GM19193 (cell line): Measurements from ENCODE around the gene NCOA7.

Experiments used
- POLR2A ChIP-seq: IDR thresholded peaks from 4 replicates; pipeline ENCODE4 v1.6.1; 2011; ENCODE audit not compliant: insufficient read depth, insufficient read length; ENCODE audit errors: extremely low read depth

Gene NCOA7

DNA sequence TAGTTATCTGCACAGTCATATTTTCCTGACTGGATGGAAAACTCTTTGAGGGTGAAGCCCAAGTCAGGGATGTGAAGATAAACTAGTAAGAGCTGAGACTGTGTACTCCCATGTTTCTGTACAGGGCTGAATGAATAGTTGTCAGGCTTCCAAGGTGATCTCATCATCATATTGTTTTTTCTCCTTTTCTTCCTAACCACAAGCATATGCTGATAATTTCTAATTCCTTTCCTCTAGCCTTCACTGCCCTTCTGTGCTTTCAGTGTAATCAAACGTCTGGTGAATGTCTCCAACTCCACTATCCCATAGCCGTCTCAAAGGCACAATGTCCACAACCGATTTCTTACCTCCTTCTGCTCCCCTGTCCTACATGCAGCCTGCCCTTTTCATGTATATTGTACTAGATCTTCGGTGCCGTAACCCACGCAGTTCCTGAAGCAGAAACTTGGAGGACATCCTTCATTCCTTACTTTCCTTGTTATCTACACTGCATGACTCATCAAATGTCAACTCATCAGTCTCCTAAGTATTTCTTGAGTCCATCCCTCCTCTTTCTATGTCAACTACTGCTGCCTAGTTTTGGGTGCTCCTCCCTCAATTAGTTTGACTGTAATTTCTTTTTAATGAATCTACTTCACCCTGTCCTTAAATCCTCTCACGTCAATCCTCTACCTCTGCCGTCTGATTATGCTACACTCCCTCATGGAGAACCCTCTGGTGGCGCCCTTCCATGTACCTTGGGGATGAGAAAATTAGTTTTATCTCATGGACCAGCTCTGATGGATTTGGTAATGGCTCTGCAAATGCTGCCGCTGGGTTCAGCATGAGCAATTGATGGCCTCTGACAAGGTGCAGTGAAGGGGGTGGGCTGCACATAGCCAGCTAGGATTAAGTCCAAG, 21.9 kb downstream of the NCOA7 start:
- TF ChIP-seq POLR2A = no peak

DNA sequence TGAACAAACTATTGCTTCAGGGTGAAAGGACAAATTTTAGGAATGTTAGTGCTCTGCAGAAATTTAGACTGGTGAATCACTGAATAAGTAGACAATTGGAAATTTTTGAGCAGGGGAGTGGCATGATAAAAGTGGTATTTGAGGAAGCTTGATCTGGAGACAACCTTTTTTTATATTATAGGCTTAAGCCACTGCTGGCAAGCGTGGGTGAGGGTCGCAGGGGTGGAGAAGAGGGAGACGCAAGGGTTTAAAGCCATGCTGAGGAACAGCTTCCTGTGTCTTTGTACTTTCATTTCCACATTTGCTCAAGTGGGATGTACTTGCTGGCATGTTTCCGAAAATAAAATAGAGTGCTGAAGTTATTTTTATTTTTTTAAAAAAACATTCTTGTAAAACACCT, 23.7 kb downstream of the NCOA7 start:
- TF ChIP-seq POLR2A = no peak

DNA sequence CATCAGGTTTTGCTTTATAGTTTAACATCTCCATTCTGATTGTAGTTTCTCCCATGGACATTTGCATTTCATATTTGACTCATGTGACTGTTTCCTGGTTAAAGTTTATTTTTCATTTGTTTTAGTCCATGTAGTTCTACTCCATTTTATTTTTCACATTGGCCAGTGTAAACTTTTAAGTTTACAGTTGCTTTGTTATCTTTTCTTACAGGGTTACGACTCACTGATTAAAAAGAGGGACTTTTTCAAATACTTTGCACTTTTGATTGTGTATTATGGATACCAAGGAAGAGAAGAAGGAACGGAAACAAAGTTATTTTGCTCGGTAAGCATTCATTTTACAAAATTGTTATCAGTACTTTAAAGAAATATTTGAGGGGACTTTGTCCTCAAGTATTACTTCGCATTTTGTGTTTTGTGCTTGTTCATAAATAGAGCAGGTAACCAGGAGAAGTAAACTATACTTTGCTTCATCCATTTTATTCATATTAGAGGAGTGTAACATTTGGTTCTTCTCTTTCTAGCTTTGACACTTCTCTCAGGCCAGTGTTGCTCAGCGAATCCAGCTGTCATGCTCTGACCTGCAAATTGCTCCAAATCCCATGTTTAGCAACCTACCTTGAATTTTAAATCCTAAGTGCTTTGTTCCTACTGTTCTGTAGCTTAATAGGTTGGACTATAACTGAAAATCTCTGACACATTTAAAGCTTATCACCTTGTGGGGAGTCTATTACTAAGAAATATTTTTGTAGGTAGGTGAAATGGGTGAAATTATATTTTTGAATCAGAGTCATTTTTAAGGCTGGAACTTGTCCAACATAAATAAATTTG, 24.5 kb downstream of the NCOA7 start:
- no peak for TF ChIP-seq POLR2A

DNA sequence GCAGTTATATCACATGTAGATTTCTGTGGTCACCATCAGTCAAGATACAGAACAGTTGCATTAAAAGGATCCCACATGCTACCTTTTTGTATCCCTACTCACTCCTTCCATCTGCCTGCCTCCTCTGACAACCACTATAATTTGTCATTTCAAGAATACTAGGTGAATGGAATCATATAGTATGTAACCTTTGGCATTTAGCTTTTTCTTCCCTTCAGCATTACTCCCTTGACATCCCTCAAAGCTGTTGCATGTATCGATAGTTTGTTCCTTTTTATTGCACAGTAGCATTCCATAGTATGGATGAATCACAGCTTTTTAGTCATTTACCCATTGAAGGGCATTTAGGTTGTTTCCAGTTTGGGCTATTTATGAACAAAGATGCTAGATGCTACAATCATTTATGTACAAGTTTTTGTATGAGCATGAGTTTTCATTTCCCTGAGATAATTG, 26.1 kb downstream of the NCOA7 start:
- no peak for TF ChIP-seq POLR2A

DNA sequence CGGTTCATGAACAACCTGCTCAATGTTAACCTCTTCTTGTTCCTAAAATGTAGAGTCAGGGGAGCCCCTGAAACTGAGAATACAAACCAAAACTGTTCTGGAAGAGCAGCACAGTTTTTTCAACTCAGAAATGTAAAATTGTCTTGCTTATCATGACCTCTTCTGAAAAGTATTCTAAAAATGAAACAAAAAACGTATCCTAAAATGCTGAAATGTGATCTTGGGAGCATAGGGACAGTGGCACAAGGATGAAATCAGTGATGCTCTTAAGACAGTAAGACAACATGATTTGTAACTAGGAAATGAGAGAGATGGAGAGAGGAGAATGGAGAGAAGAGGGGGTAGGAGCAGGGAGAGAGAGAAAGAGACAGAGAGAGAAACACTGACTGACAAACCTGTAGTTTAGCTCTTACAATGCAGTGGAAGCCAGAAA, 27.5 kb downstream of the NCOA7 start:
- TF ChIP-seq POLR2A = no peak

DNA sequence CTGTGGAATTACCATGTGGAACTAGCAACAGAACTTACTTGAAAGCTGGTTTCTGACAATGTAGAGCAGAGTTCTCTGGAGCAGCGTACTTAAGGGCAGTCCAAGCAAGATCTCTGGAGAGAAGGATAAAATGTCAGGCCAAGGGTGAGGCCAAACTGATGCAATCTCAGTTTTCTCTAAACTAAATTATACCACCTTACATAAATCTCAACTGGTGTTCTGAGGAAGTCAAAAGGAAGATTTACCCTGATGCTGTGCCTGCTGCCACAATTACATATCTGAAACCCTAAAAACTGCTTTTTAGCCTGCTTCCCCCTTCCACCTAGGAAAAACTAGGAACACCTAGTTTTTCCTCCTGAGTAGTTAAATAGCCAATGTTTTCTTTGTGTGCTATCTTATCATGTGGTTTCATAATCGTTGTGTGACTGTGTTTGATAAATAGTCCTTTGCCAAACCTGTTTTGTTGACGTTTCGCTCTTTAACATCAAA, 28.1 kb downstream of the NCOA7 start:
- no peak for TF ChIP-seq POLR2A

DNA sequence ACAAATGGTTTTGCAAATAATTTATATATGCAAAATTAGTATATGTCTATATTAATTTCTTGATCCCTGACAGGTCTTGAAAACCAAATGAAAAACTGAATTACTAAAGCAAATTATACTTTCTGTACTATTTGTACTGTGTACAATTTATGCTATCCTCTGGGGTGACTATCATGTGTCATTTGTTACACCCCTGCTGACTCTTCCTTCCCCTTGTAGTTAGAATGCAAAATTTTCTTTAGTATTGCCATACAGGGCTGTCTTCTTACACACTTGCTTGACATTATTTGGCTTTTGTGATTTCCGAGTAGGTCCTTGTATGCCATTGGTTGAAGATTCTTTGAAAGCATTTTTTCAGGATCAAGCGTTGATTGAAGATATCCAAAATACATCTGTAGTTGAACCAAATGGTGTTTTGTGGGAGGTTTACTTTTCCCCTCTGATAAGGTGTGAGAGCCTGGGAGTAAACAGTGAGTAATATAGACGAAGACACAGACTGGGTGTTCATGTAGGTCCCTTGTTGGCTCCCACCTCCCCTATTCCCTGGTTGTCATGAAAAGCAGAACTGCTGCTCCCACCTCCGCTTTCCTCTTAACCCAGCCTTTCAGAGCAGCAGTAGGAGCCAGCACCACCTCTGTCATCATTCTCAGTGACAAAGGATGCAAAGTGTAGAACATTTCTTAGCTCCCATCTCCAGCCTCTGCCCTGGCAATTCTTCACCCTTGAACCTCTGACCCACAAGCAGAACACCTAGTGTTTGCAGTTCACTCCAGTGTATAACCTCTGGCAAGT, 29.0 kb downstream of the NCOA7 start:
- TF ChIP-seq POLR2A = no peak

DNA sequence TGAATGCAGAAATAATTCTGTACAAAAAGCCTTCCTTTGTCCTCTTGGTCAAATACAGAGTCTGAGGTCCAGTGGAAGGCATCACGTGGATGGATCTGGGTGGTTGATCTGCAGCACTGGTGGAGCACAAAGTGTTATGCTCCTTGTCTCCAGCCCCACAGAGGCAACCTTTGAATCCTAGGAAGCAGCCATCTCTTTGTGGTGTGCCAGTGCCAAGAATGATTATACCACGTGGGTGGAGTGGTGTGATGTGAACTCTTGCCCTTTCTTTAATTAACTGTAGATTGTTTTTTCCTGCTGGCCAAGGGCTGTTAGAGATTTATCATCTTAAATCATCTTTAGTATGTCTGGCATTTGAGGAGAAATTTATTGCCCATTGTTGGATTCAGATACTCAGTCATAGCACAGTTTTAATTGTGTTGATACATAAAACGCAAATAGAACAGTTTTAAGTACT, 31.1 kb downstream of the NCOA7 start:
- no peak for TF ChIP-seq POLR2A

DNA sequence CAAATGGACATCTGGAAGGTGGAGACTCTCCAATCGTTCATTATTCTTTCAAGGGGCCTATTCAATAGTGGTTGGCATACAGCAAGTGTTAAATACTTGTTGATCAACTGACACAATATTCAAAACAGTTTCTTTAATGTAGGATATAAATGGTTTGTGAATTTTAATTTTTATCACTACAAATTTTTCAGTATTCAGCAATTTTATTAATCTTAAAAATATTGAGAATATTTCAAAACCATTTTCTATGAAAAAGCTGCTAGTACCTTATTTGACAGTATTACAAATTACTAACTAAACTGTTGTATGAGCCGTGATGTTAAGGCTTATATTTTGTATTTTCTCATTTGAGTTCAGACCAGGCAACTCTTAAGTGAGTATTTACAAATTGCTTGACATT, 32.4 kb downstream of the NCOA7 start:
- TF ChIP-seq POLR2A = no peak

DNA sequence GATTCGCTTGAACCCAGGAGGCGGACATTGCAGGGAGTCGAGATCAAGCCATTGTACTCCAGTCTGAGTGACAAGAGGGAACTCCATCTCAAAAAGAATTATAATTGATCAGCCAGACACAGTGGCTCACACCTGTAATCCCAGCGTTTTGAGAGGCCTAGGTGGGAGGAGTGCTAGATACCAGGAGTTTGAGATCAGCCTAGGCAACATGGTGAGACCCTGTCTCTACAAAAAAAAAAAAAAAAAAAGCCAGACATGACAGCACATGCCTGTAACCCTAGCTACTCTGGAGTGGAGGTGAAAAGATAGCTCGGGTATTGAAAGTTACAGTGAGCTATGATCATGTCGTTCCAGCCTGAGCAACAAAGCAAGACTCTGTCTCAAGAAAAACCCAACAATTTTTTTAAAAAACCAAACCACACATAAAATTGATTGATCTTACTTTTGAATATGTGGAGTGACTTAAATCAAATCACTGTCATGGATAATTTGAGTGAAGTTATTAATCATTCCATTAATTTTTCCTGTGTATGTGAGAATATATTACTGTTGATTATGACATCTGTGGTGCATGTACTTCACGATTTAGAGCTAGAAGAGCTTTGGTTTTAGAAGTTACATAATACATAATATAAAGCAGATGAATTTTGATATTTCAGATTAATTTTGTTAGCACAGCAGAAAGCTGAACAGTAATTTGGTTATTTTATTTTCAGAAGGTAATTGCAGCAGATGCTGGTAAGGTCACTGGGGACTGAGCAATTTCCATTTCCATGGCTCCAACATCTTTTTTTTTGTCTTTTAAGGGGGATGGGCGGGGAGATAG, 34.4 kb downstream of the NCOA7 start:
- TF ChIP-seq POLR2A = no peak

DNA sequence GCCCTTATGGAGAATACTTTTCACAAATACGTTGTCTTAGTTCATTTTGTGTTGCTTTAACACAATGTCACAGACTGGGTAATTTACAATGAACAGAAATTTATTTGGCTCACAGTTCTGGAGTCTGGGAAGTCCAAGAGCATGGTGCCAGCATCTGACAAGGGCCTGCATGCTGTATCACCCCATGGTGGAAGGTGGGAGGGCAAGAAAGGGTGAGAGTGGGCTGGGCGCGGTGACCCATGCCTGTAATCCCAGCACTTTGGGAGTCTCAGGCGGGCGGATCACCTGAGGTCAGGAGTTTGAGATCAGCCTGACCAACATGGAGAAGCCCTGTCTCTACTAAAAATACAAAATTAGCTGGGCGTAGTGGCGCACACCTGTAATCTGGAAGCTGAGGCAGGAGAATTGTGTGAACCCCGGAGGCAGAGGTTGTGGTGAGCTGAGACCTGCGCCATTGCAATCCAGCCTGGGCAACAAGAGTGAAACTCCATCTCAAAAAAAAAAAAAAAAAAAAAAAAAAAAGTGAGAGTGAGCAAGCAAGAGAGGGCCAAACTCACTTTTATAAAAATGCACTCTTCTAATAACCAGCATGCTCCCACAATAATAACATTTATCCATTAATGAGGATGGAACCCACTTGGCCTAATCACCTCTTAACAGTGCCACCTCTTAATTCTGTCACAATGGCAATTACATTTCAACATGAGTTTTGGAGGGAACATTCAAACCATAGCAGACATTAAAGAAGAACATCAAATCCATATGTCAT, 36.1 kb downstream of the NCOA7 start:
- no peak for TF ChIP-seq POLR2A

DNA sequence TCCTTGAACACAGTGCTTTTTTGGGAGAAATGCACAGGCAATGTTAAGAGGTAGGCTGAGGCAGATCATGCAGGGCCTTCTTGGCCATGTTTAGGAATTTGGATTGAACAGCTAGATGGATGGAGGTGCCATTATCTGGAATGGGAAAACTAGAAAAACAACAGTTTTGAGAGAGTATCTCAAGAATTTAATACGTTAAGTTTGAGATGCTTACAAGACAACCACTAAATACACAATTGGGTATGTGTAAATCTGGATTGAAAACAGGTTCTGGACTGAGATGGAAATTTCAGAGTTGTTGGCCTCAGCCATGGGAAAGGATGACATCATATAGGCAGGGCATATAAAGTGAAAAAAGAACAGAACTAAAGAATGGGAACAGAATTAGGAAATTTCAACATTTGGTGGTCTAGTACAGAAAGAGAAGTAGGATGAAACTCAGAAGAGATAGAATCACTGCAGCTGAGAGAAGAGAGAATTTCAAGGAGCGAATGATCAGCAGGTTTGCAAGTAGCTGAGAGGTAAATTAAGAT, 37.1 kb downstream of the NCOA7 start:
- TF ChIP-seq POLR2A = no peak
